ENCODE results near the gene CCDC112. TPM values are rescaled to one million over a fixed set of nuclear protein-coding genes. Genes with fewer than 3 reads are reported as not detected.

Gene CCDC112
- total RNA-seq, 2 experiments from 2014 or later, result 2.1 to 2.6 TPM

DNA sequence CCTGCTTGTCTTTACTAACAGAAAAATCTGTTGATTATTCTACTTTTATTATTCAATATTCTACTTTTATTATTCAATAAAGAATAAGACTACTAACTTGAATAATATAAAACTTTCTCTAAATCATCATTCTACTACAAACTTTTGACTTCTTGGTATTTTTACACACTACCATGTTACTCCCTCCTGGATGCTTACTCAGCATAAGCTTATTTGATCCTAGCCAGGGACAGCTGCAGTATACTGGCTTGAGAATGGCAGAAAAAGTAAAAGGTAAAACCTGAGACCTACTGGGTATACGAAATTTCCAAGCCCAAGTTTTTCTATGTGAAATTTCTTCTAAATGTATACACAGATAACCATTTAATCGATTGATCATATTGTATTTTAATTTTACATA lies 59.9 kb downstream of the CCDC112 start:
- H3K4me1 Mint-ChIP-seq, result no peaks in the 10 kb centered on the region
- H3K36me3 Mint-ChIP-seq (ENCODE audit: low read depth), result peaks cover 29% of the 10 kb centered on the region
- no peak overlapping the region for H3K27ac Mint-ChIP-seq
- no peak overlapping the region for H3K4me3 Mint-ChIP-seq
- ChIA-PET POLR2A (no interaction called here), CTCF (no interaction called here)
- DNase-seq, result no peak
- H3K27me3 Mint-ChIP-seq, result no peaks in the 10 kb centered on the region
- no peaks in the 10 kb centered on the region for H3K9me3 Mint-ChIP-seq

DNA sequence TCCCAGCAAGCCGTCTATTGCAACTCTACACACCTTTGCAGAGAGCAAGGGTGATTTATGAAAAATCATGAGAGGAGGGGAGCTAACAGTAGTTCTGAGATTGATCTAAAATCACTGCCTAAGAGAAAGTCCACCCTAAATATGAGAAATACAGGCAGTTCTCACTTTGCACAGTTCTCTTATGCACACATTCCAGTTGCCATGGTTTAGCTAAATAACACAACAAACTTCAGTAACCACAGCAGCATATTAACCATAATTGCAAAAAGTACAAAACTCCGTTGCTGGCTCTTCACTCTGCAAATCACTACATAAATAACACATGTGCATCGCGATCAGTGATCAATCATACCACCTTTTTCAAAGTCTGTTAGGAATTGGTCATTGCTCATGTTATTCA lies 64.9 kb downstream of the CCDC112 start:
- Mint-ChIP-seq H3K9me3 (no peaks in the 10 kb centered on the region), H3K4me3 (no peak overlapping the region), H3K4me1 (no peaks in the 10 kb centered on the region), H3K27me3 (no peaks in the 10 kb centered on the region), H3K27ac (peak overlapping the region; percentile 39), H3K36me3 (ENCODE audit: low read depth) (peaks cover 51% of the 10 kb centered on the region)
- DNase-seq, result no peak
- ChIA-PET POLR2A (no interaction called here), CTCF (no interaction called here)

DNA sequence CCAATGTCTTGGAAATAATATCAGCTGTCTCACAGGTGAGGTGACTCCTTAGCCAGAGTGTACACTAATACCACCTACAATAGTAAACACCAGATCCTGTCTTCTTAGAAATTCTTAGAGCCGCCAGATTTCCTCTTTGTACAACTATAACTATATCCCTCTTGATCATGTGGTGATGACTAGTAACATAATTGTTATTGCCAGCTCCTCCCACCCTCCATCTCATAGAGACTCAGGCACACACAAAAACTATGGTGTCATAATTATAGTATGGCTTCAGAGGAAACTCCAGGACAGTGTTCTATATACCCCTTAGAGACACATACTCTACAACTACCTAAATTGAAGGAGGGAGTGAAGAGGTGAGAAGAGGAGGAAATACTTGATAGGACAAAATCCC lies 66.8 kb downstream of the CCDC112 start:
- no peaks in the 10 kb centered on the region for H3K4me1 Mint-ChIP-seq
- no peaks in the 10 kb centered on the region for H3K9me3 Mint-ChIP-seq
- no peak for DNase-seq
- peaks cover 49% of the 10 kb centered on the region for H3K36me3 Mint-ChIP-seq (ENCODE audit: low read depth)
- no peak overlapping the region for H3K4me3 Mint-ChIP-seq
- H3K27me3 Mint-ChIP-seq, result no peaks in the 10 kb centered on the region
- ChIA-PET CTCF (no interaction called here), POLR2A (no interaction called here)
- H3K27ac Mint-ChIP-seq, result no peak overlapping the region

DNA sequence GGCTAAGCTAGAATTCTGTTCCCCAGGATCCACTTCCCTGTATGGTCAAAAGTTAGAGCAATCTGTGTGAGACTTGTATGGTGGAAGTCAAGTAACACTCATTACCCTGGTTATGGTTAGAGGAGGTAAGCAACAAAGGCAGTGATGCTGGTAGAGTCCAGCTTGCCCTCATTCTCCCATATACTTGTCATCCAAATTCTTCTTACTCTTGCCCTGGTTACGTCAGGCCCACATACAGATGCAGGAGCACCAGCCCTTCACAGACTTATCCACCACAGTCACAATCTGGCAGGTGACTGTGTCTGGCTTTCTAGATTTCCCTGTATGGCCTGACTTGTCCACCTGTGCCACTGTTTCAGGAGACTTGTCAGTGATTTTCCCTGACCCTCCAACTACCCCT lies 69.2 kb downstream of the CCDC112 start:
- Mint-ChIP-seq H3K9me3 (no peaks in the 10 kb centered on the region), H3K4me3 (no peak overlapping the region), H3K36me3 (ENCODE audit: low read depth) (peaks cover 45% of the 10 kb centered on the region), H3K27me3 (no peaks in the 10 kb centered on the region), H3K27ac (no peak overlapping the region), H3K4me1 (no peaks in the 10 kb centered on the region)
- CTCF ChIA-PET, result no interaction called here
- POLR2A ChIA-PET, result no interaction called here
- DNase-seq, result no peak

Other genes starting within 250 kb of the CCDC112 start
- not detected for gene TRIM36, start 126.7 kb downstream of the CCDC112 start, total RNA-seq
- 10 to 100 TPM; 43.6 to 44.5 TPM for gene PGGT1B, start 33.8 kb downstream of the CCDC112 start, total RNA-seq
- gene FEM1C, start 248.1 kb upstream of the CCDC112 start, total RNA-seq, result 10 to 100 TPM; 13.9 to 15.5 TPM

All from activated CD4-positive, alpha-beta T cell treated with anti-CD3 and anti-CD28 coated beads, Interleukin-2, amount 10 ng/mL, durations not matched to agents 7 days and 5 days (primary cell).